Measurements from ENCODE around the gene DUS1L.

The DUS1L gene

GRCh38 chr17:82087961-82088837 is 22.6 kb upstream of the DUS1L start:
- DNase-seq = no peak

- DNase-seq = no peak
Observed at GRCh38 chr17:82086941-82087906, 21.6 kb upstream of the DUS1L start.

- DNase-seq = no peak
Observed at GRCh38 chr17:82085931-82086764, 20.5 kb upstream of the DUS1L start.

GRCh38 chr17:82085031-82085861 is 19.6 kb upstream of the DUS1L start:
- DNase-seq = no peak

GRCh38 chr17:82084373-82085030 is 18.9 kb upstream of the DUS1L start:
- no peak for DNase-seq

- no peak for DNase-seq
Observed at GRCh38 chr17:82083533-82084359, 18.1 kb upstream of the DUS1L start.

- DNase-seq = no peak
Observed at GRCh38 chr17:82083009-82083408, 17.4 kb upstream of the DUS1L start.

- DNase-seq = no peak
Observed at GRCh38 chr17:82082456-82082855, 16.9 kb upstream of the DUS1L start.

- no peak for DNase-seq
Observed at GRCh38 chr17:82081966-82082365, 16.4 kb upstream of the DUS1L start.

GRCh38 chr17:82081546-82081945 is 15.9 kb upstream of the DUS1L start:
- DNase-seq = no peak

- no peak for DNase-seq
Observed at GRCh38 chr17:82080789-82081464, 15.3 kb upstream of the DUS1L start.

- DNase-seq = no peak
Observed at GRCh38 chr17:82080048-82080788, 14.6 kb upstream of the DUS1L start.

- no peak for DNase-seq
Observed at GRCh38 chr17:82079001-82079677, 13.5 kb upstream of the DUS1L start.

- DNase-seq = no peak
Observed at GRCh38 chr17:82078433-82078832, 12.8 kb upstream of the DUS1L start.

- DNase-seq = no peak
Observed at GRCh38 chr17:82077617-82078358, 12.2 kb upstream of the DUS1L start.

GRCh38 chr17:82076785-82077591 is 11.4 kb upstream of the DUS1L start:
- DNase-seq = no peak

Measured in SIG-M5 (cell line).